Activated CD4-positive, alpha-beta T cell treated with anti-CD3 and anti-CD28 coated beads, Interleukin-2, Interleukin-6, amounts not matched to agents 100 ng/mL and 50 ng/mL, durations not matched to agents 16 hours and 8 hours (primary cell): ENCODE results near the gene RERE.
"Not testable (repeated sequence)": the region's sequence is repeated elsewhere in the genome, so short reads cannot be mapped to it uniquely, and the experiment has no call there.

Experiments
- DNase-seq: peaks from one replicate; pipeline ENCODE4 v3.0.0-alpha.2; 2020

The RERE gene

DNA sequence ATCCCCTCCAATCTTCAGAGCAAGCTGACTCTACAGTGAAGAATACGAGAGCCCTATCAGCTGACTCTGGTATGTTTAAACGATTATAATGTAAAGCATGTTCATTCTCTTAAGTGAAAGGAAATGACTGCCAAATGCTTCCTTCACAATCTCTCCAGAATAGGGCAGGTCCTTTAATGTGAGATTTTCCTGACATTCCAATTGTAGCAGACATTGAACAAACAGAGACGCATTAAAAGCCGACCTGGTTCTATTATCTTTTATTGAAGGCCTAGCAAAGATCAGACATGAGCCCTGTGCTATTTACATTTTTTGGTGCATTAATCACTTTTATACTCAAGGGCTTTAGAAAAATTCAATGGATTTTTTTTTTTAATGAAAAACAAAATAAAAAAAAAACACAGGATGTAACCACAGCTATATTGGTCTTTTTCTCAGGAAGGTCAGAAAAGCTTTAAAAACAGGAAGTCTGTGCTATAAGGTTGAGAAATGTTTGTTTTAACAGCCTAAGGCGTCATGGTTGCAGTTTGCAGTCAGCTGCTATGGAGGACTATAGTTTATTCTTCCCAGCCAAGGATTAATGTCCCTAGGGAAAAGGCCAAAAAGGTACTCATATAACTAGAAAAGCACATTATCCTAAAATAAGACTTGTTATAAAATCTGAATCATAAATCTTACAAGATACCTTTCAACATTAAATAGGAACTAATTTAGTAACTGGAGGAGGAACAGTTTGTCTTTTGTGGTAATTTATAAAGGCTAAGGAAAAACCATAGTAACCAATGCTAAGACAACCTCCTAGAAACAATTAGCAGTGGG, 104.8 kb downstream of the RERE start:
- no peak for DNase-seq

- no peak for DNase-seq
Observed at GRCh38 chr1:8711873-8712412, 105.5 kb downstream of the RERE start.

DNA sequence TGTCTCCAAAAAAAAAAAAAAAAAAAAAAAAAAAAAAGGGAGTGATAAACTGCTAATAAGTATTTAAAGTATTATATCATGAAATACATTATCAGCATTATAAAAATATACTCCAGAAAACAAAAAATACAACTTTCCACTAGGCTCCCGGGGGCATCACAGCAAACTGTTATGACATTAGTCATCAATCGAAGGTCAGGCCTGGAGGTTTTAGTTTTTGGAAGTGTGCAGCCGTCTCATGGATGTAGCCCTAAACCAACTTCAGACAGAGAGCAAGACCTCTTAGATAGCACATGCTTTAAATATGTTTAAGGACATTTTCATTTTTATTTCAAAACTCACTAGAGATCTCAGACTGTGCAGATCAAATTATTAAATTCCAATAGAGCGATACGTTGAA, 106.3 kb downstream of the RERE start:
- no peak for DNase-seq

DNA sequence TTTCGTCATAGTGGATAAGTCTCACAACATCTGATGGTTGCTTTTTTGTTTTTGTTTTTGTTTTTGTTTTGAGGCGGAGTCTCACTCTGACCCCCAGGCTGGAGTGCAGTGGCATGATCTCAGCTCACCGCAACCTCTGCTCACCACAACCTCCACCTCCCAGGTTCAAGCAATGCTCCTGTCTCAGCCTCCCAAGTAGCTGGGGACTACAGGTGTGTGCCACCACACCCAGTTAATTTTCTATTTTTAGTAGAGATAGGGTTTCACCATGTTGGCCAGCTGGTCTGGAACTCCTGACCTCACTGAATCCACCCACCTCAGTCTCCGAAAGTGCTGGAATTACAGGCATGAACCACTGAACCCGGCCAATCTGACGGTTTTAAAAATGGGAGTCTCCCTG, 109.2 kb downstream of the RERE start:
- no peak for DNase-seq

DNA sequence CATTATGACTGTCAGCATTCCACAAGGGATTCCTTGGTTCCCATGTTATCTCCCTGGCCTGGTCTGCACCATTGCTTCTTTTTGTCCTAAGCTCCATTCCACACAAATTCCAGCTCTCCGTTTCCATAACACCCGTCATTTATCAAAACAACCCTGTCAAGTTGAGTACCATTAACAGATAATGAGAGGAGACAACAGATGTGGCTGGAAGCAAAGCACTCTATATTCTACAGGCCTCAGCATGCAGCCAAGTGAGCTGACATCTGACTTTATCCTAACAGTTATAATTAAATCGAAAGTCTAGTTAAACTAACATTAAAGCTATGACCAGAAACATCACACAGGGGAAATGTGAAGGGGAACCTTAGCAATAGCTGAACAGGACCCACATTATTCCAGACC, 110.4 kb downstream of the RERE start:
- DNase-seq, result no peak

- DNase-seq, result no peak
Observed at GRCh38 chr1:8706291-8706690, 111.1 kb downstream of the RERE start.

GRCh38 chr1:8704866-8705506, 112.5 kb downstream of the RERE start:
- DNase-seq, result no peak

DNA sequence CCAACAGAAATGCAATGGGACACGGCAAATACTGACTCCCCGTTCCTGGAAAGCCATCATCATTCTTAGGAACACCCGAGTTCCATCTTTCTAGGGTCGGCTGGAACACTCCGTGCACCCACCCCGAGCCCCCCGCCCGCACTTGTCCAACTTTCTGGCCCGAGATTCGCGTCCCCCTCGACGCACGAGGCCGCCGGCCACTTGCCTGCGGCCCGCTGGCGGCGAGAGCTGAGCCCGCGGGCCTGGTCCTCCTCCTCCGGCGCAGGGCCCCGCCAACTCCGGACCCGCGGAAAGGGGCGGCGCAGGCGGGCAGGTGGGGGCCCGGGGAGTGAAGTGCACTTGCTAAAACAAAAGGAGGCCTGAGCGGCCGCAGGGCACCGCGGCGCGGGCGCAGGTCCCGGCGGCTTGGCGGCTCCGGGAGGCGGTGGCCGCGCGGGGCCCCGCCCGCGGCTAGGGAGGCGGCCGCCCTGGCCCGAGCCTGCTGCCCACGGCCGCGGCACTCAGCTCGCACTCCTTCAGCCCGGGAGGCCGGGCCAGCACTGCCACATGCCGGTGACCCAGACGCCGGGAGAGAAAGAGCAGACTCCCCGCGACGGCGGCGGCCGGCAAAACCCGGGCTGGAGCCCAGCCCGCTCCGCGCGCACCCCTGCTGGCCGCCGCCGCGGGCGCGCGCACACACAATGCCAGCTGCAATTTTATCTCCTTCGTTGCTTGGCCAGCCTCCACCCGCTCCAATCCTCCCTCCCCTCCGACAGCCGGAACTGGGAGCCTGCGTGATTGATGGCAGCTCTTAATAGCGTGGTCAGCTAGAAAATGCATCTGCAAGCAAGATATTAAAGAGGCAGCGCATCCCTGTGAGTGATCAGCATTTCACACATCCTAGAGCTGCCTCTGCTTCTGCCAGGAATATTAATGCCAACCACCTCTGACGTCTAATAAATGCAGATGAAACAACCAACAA, 114.3 kb downstream of the RERE start:
- DNase-seq, result peak; percentile 83

GRCh38 chr1:8702472-8702849, 115.0 kb downstream of the RERE start:
- DNase-seq, result no peak

DNA sequence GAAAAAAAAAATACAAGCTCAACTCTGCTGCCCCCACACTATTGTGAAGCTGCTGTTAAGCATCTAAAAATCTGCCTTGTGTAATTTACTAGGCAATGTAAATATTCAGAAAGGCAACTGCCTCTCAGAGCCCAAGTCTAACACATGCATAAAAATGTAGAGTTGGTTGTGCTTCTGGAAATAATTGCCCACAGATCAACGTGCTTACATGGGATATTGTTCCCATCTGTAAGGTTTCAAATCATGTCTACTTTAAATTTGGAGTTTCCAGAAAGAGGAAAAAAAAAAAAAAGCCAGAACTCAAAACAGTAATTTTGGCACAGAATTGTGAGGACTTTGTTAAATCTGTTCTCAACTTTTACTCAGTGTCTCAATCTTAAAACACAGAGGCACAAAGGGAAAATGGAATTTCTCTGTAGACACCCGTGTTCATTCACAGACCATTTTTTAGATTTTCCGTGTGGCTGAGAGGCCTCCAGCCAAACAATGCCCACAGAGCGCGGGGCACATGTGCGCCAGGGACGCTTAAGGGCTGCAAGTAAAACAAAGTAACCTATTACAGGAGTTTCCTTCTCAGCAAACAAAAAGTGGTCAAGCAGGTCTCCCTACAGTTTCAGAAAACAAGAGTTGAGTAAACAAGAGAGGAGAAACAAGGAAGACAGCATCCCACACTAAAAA, 115.5 kb downstream of the RERE start:
- peak; percentile 45 for DNase-seq

DNA sequence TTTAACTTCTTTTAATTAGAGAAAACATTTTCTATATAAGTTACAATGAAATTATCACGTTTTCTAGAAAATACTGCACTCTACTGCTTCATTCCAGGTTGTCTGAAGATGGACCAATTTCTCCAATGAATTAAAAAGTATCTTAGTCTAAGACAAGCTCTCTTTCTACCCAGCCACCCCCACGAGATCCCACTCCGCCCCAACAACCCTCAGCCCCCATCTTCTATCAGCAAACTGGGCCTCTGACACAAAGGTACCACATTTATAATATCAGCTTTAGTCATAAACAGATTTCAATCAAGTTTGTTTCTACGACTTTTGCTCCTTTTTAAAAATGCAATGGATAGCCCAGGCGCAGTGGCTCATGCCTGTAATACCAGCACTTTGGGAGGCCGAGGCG, 117.8 kb downstream of the RERE start:
- no peak for DNase-seq

DNA sequence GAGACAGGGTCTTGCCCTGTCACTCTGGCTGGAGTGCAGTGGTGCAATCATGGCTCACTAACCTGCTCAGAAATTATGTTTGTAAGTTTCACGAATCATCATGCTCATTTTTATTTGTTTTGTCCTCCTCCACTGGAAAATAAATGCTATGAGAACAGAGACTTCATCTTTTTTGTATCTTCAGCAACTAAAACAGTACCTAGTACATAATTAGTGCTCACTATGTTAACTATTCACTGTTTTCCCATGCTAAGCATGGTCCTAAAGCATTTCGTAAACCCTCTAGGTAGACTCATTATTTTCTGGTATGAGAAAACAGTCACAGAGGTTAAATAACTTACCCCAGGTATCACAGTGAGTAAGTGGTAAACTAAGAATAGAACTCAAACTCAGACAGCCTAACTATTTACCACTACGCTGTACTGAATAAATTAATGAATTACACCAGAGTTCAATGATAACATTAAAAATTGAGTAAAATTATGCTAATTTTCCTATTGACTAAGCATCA, 118.4 kb downstream of the RERE start:
- no peak for DNase-seq

- no peak for DNase-seq
Observed at GRCh38 chr1:8698012-8698630, 119.3 kb downstream of the RERE start.

DNA sequence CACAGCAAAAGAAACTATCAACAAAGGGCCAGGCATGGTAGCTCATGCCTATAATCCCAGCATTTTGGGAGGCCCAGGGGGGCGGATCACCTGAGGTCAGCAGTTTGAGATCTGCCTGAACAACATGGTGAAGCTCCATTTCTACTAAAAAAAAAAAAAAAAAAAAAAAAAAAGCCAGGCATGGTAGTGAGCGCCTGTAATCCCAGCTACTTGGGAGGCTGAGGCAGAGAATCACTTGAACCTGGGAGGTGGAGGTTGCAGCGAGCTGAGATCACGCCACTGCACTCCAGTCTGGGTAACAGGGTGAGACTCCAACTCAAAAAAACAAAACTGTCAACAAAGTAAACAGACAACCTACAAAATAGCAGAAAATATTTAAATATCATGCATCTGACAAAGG, 122.0 kb downstream of the RERE start:
- not testable (repeated sequence) for DNase-seq

DNA sequence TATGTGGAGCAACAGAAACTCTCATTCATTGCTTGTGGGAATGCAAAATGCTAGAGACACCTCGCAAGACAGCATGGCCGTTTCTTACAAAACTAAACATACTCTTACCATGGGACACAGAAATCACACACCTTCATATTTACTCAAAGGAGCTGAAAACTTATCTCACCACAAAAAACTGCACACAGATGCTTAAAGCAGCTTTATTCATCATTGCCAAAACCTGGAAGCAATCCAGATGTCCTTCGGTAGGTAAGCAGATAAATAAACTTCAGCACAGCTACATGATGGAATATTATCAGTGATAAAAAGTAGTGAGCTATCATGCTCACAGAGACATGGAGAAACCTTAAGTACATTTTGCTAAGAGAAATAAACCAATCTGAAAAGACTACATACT, 124.3 kb downstream of the RERE start:
- no peak for DNase-seq

DNA sequence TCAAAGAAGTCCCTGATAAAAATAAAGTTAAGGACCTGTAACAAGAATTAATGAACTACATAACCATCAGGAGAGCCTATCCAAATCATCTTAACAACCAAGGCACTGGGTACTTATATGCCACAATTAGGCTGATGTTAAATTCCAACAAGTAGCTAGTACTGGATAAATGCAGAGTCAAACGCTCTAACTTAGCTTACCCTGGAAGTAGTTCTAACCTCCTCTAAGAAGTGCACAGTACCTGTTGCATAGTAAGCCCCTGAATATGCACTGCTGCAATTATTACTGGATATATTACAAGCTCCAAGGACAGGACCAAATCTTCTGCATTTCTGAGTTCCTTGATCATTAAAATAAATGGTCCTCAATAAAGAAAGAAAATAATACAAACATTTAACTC, 125.8 kb downstream of the RERE start:
- no peak for DNase-seq

GRCh38 chr1:8690253-8690525, 127.3 kb downstream of the RERE start:
- no peak for DNase-seq

- DNase-seq, result no peak
Observed at GRCh38 chr1:8689431-8690252, 127.8 kb downstream of the RERE start.

DNA sequence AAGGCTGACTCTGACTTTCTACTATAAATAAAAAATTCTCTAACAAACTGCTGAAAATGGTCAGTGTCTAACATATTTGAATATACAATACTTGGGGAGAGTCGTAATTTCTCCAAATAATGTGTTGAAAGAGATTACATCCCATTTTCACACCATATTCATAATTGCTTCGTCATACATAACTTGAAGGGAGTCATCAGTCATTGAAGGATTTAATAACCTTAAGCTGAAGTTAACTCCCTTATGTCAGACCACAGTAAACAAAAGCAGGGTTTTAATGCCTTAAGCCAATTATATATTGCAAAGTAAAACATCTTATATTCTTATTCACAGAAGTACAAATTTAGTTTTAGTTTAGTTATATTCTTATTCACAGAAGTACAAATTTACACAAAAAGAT, 129.9 kb downstream of the RERE start:
- no peak for DNase-seq

DNA sequence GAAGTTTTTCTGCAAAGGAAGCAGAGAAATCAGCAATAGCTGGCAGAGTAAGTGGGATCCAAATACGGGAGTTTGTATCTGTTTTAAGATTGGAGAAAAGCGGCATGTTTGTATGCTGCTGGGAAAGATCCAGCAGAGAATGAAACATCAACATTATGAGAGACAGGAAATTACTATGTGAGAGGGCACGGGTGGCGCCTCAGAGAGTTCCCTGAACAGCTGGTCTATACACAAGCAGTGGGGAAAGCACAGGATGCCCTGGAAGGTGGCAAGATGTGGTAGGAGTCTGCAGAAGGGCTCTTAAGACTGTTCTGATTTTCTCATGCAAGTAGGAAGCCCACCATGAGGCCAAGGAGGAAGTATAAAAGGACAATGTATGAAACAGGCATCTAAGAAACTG, 130.4 kb downstream of the RERE start:
- no peak for DNase-seq

- DNase-seq, result no peak
Observed at GRCh38 chr1:8685463-8685862, 132.0 kb downstream of the RERE start.
